Body of pancreas (tissue), 4 donors: ENCODE results near the gene KTN1. TPM values are rescaled to one million over a fixed set of nuclear protein-coding genes. Genes with fewer than 3 reads are reported as not detected.

Experiments used
- ATAC-seq: fragments of 150-250 bp; one replicate; pipeline ENCODE4 v1.9.1; 2016
- DNase-seq, 4 donors: peaks; one replicate each; pipeline ENCODE4 v3.0.0-alpha.2; 2019
- H3K27ac ChIP-seq, 4 donors: fragments of 200-600 bp; sonication (generic); 1 replicate in 3 of 4; 2 replicates in 1 of 4; pipeline versions ENCODE4 v1.5.1 to v1.6.1; 2016 to 2019; ENCODE audit warnings: mild to moderate bottlenecking in 1 of 4, mixed read lengths in 1 of 4, moderate library complexity in 1 of 4
- H3K27me3 ChIP-seq, 2 donors: fragments of 200-600 bp; sonication (generic); one replicate each; pipeline ENCODE4 v1.6.0; 2016; ENCODE audit warnings: mild to moderate bottlenecking in 1 of 2
- H3K36me3 ChIP-seq, 2 donors: fragments of 200-600 bp; sonication (generic); replicated peaks in 1 of 2; 2 replicates each; pipeline ENCODE4 v1.5.1; 2016; ENCODE audit warnings: low read depth in 2 of 2; ENCODE audit not compliant: insufficient read depth in 1 of 2
- H3K4me1 ChIP-seq: fragments of 200-600 bp; sonication (generic); one replicate; pipeline ENCODE4 v1.6.0; 2016
- H3K4me3 ChIP-seq, 2 donors: fragments of 200-600 bp; sonication (generic); 1 replicate in 1 of 2; 2 replicates in 1 of 2; pipeline ENCODE4 v1.5.1; 2016 to 2019
- H3K9me3 ChIP-seq, 3 donors: fragments of 200-600 bp; sonication (generic); 1 replicate in 2 of 3; 2 replicates in 1 of 3; pipeline ENCODE4 v1.5.1; 2016
- CTCF ChIP-seq, 7 experiments: fragments of 450-650 bp in 4 of 7; fragments of 200-600 bp in 3 of 7; sonication (generic) in 3 of 7; IDR thresholded peaks; one replicate each; pipeline ENCODE4 v1.5.1; 2016 to 2019; ENCODE audit warnings: antibody characterized with exemption in 7 of 7
- POLR2A ChIP-seq, 3 donors: fragments of 450-650 bp; IDR thresholded peaks; one replicate each; pipeline ENCODE4 v1.6.1; 2016; ENCODE audit warnings: antibody characterized with exemption in 3 of 3, mild to moderate bottlenecking in 2 of 3
- WGBS, 2 donors: methylation state at CpG; one replicate each; pipeline ENCODE4 v1.1.5; 2017; 5-methylcytosine and 5-hydroxymethylcytosine counted together
- intact Hi-C: fragments of 100-400 bp; cut with DNase I; formaldehyde crosslinking; loops from one replicate; pipeline ENCODE4 v1.15.1; 2023
- total RNA-seq, 2 donors: library from RNA; depleted of rRNA; stranded (reverse); fragments of >200 nt; gene quantifications; one replicate each; pipeline ENCODE4 v1.1.0, GENCODE V29; 2016

Gene KTN1
- total RNA-seq, 2 donors from 2014 or later: 57.0 to 91.8 TPM

- Histone ChIP-seq H3K27ac (no peak overlapping the region), H3K4me1 (no peaks in the 10 kb centered on the region), H3K36me3 (peaks cover 0 to 6% of the 10 kb centered on the region in 2 donors), H3K4me3 (no peak overlapping the region), H3K27me3 (no peaks in the 10 kb centered on the region), H3K9me3 (no peaks in the 10 kb centered on the region)
- DNase-seq: no peak
- no peak for ATAC-seq
- intact Hi-C loops: no loop called here
- TF ChIP-seq CTCF (IDR thresholded peaks at IDR 0.05): no peak
- TF ChIP-seq POLR2A (IDR thresholded peaks at IDR 0.05): no peak
These were observed 48.4 kb downstream of the KTN1 start for GRCh38 chr14:55628426-55628825.

GRCh38 chr14:55638665-55639064 is 58.7 kb downstream of the KTN1 start:
- 58 to 60% methylated on average over 1 of the region's 1 CpG for WGBS, 2 donors
- Histone ChIP-seq H3K36me3 (peaks cover 0 to 9% of the 10 kb centered on the region in 2 donors), H3K4me3 (no peak overlapping the region), H3K27me3 (no peaks in the 10 kb centered on the region), H3K4me1 (no peaks in the 10 kb centered on the region), H3K27ac (no peak overlapping the region), H3K9me3 (no peaks in the 10 kb centered on the region)
- DNase-seq (no peak), ATAC-seq (no peak)
- intact Hi-C loops: no loop called here
- no peak for TF ChIP-seq POLR2A (IDR thresholded peaks at IDR 0.05)
- no peak for TF ChIP-seq CTCF (IDR thresholded peaks at IDR 0.05)

GRCh38 chr14:55641290-55641689 is 61.3 kb downstream of the KTN1 start:
- intact Hi-C loops: no loop called here
- no peaks in the 10 kb centered on the region for H3K4me1 ChIP-seq
- H3K27ac ChIP-seq: no peak overlapping the region
- peaks cover 0 to 5% of the 10 kb centered on the region in 2 donors for H3K36me3 ChIP-seq
- H3K9me3 ChIP-seq: no peaks in the 10 kb centered on the region
- H3K27me3 ChIP-seq: no peaks in the 10 kb centered on the region
- H3K4me3 ChIP-seq: no peak overlapping the region
- DNase-seq: no peak
- TF ChIP-seq POLR2A (IDR thresholded peaks at IDR 0.05): no peak
- no peak for TF ChIP-seq CTCF (IDR thresholded peaks at IDR 0.05)
- ATAC-seq: no peak

GRCh38 chr14:55641954-55642353 is 61.9 kb downstream of the KTN1 start:
- Histone ChIP-seq H3K27ac (no peak overlapping the region), H3K27me3 (no peaks in the 10 kb centered on the region), H3K36me3 (peaks cover 0 to 2% of the 10 kb centered on the region in 2 donors), H3K4me1 (no peaks in the 10 kb centered on the region), H3K4me3 (no peak overlapping the region), H3K9me3 (no peaks in the 10 kb centered on the region)
- no peak for DNase-seq
- intact Hi-C loops: no loop called here
- no peak for ATAC-seq
- TF ChIP-seq CTCF (IDR thresholded peaks at IDR 0.05): no peak
- TF ChIP-seq POLR2A (IDR thresholded peaks at IDR 0.05): no peak

- ATAC-seq (no peak), DNase-seq (no peak)
- WGBS, 2 donors: 73 to 77% methylated on average over 1 of the region's 1 CpG
- no peaks in the 10 kb centered on the region for H3K4me1 ChIP-seq
- no peak overlapping the region for H3K4me3 ChIP-seq
- no peak for TF ChIP-seq CTCF (IDR thresholded peaks at IDR 0.05)
- no peak for TF ChIP-seq POLR2A (IDR thresholded peaks at IDR 0.05)
- no peak overlapping the region for H3K27ac ChIP-seq
- no peaks in the 10 kb centered on the region for H3K27me3 ChIP-seq
- intact Hi-C loops: no loop called here
- H3K9me3 ChIP-seq: no peaks in the 10 kb centered on the region
- H3K36me3 ChIP-seq: peaks cover 0 to 3% of the 10 kb centered on the region in 2 donors
These were observed 65.1 kb downstream of the KTN1 start for GRCh38 chr14:55645145-55645544.
